ENCODE measurements around the gene ATP6V1B1. TPM values are rescaled to one million over a fixed set of nuclear protein-coding genes. Genes with fewer than 3 reads are reported as not detected.

The ATP6V1B1 gene
- total RNA-seq, 1 experiment from 2014 or later, result not detected

DNA sequence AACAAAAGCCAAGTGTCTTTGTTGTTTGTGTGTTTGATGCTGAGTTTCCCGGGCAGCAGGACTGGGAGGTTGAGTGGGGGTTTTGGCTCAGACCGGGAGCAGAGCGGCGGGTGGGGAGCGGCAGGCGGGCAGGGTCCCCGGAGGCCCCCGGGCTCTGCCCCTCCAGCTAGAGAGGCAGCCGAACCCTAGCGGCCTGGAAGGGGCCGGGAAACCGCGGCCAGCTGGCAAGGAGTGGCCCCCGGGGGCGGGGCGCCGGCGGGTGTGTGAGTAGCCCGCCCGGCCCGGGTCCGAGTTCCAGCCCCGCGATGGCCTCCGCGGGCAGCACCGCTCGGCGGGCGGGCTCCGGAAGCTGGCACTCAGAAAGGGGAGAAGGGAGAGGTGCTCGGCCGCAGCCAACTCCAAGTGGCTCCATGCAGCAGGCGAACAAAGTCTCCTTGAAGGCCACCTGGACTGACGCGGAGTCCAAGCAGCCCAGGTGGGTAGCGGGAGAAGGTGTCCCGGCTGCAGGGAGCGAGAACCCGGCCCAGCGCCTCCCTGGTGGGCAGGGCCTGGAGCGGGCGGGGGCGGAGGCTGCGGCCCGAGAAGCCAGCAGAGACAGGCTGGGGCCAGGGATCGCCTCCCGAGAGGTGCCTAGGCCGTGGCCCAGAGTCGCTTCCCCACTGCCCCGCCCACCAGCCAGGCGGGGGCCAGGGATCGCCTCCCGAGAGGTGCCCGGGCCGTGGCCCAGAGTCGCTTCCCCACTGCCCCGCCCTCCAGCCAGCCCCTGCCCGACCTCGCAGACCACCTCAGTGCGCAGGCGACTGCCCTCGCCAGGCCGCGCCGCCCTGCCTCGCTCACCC is 42.9 kb downstream of the ATP6V1B1 start, which contains the start of gene ANKRD53 (continued):
- TF ChIP-seq, protein P1, sequence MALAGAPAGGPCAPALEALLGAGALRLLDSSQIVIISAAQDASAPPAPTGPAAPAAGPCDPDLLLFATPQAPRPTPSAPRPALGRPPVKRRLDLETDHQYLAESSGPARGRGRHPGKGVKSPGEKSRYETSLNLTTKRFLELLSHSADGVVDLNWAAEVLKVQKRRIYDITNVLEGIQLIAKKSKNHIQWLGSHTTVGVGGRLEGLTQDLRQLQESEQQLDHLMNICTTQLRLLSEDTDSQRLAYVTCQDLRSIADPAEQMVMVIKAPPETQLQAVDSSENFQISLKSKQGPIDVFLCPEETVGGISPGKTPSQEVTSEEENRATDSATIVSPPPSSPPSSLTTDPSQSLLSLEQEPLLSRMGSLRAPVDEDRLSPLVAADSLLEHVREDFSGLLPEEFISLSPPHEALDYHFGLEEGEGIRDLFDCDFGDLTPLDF (CRISPR knock-in tag; IDR thresholded peaks at IDR 0.05), result no peak
- no peak for TF ChIP-seq JUN (CRISPR knock-in tag; IDR thresholded peaks at IDR 0.05)
- TF ChIP-seq ZNF232 (CRISPR knock-in tag; IDR thresholded peaks at IDR 0.05), result no peak; the same call in 1 of the 2 replicates
- TF ChIP-seq GABPB1 (CRISPR knock-in tag; IDR thresholded peaks at IDR 0.05), result no peak
- TF ChIP-seq, protein P2, sequence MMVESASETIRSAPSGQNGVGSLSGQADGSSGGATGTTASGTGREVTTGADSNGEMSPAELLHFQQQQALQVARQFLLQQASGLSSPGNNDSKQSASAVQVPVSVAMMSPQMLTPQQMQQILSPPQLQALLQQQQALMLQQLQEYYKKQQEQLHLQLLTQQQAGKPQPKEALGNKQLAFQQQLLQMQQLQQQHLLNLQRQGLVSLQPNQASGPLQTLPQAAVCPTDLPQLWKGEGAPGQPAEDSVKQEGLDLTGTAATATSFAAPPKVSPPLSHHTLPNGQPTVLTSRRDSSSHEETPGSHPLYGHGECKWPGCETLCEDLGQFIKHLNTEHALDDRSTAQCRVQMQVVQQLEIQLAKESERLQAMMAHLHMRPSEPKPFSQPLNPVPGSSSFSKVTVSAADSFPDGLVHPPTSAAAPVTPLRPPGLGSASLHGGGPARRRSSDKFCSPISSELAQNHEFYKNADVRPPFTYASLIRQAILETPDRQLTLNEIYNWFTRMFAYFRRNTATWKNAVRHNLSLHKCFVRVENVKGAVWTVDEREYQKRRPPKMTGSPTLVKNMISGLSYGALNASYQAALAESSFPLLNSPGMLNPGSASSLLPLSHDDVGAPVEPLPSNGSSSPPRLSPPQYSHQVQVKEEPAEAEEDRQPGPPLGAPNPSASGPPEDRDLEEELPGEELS (CRISPR knock-in tag; IDR thresholded peaks at IDR 0.05), result no peak
- 0 out of 2 replicates have a peak, but pooled peaks have one; percentile 10 for TF ChIP-seq ETV6 (CRISPR knock-in tag; IDR thresholded peaks at IDR 0.05)
- TF ChIP-seq, protein P3, sequence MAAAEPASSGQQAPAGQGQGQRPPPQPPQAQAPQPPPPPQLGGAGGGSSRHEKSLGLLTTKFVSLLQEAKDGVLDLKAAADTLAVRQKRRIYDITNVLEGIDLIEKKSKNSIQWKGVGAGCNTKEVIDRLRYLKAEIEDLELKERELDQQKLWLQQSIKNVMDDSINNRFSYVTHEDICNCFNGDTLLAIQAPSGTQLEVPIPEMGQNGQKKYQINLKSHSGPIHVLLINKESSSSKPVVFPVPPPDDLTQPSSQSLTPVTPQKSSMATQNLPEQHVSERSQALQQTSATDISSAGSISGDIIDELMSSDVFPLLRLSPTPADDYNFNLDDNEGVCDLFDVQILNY (CRISPR knock-in tag; IDR thresholded peaks at IDR 0.05), result 0 out of 2 replicates have a peak, but pooled peaks have one; percentile 8
- TF ChIP-seq NR2C2 (CRISPR knock-in tag; IDR thresholded peaks at IDR 0.05), result no peak
- TF ChIP-seq, protein P4, sequence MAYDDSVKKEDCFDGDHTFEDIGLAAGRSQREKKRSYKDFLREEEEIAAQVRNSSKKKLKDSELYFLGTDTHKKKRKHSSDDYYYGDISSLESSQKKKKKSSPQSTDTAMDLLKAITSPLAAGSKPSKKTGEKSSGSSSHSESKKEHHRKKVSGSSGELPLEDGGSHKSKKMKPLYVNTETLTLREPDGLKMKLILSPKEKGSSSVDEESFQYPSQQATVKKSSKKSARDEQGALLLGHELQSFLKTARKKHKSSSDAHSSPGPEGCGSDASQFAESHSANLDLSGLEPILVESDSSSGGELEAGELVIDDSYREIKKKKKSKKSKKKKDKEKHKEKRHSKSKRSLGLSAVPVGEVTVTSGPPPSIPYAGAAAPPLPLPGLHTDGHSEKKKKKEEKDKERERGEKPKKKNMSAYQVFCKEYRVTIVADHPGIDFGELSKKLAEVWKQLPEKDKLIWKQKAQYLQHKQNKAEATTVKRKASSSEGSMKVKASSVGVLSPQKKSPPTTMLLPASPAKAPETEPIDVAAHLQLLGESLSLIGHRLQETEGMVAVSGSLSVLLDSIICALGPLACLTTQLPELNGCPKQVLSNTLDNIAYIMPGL (CRISPR knock-in tag; IDR thresholded peaks at IDR 0.05), result peak; percentile 36; the same call in 1 of the 2 replicates

DNA sequence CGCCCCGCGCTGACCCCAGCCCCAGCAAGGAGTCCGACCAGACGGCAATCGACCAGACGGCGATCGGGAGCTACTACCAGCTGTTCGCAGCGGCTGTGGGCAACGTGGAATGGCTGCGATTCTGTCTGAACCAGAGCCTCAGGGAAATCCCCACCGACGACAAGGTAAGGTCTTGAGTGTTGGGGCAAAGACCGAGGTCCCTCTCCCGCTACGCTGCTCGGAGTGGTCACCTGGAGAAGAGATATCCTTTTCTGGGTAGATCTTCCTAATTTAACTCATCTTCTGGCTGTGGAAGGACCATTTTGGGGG is 43.4 kb downstream of the ATP6V1B1 start:
- ChIA-PET CTCF (interaction anchor here (0.6 to 4.2 kb wide), 8 partner anchors 14 to 482 kb away, joined by 3 to 33 read pairs (median 7); partner anchors contain the start of gene ADD2), POLR2A (no interaction called here)
- Mint-ChIP-seq H3K4me1 (peaks cover 18% of the 10 kb centered on the region), H3K36me3 (no peaks in the 10 kb centered on the region), H3K9me3 (no peaks in the 10 kb centered on the region), H3K4me3 (peak overlapping the region; percentile 57), H3K27me3 (ENCODE audit: low read depth) (peaks cover 47% of the 10 kb centered on the region), H3K27ac (no peak overlapping the region)
- TF ChIP-seq, protein P5, sequence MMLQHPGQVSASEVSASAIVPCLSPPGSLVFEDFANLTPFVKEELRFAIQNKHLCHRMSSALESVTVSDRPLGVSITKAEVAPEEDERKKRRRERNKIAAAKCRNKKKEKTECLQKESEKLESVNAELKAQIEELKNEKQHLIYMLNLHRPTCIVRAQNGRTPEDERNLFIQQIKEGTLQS (CRISPR knock-in tag; conservative IDR thresholded peaks at IDR 0.05), result no peak
- TF ChIP-seq ZBTB21 (CRISPR knock-in tag; IDR thresholded peaks at IDR 0.05; ENCODE audit: borderline replicate concordance), result no peak
- TF ChIP-seq IRF1 (CRISPR knock-in tag; IDR thresholded peaks at IDR 0.05), result no peak
- TF ChIP-seq MLX (CRISPR knock-in tag; IDR thresholded peaks at IDR 0.05), result no peak
- TF ChIP-seq MXD4 (CRISPR knock-in tag; IDR thresholded peaks at IDR 0.05; ENCODE audit: borderline replicate concordance), result no peak
- TF ChIP-seq, protein P1 (CRISPR knock-in tag; IDR thresholded peaks at IDR 0.05), result no peak
- TF ChIP-seq, protein P6, sequence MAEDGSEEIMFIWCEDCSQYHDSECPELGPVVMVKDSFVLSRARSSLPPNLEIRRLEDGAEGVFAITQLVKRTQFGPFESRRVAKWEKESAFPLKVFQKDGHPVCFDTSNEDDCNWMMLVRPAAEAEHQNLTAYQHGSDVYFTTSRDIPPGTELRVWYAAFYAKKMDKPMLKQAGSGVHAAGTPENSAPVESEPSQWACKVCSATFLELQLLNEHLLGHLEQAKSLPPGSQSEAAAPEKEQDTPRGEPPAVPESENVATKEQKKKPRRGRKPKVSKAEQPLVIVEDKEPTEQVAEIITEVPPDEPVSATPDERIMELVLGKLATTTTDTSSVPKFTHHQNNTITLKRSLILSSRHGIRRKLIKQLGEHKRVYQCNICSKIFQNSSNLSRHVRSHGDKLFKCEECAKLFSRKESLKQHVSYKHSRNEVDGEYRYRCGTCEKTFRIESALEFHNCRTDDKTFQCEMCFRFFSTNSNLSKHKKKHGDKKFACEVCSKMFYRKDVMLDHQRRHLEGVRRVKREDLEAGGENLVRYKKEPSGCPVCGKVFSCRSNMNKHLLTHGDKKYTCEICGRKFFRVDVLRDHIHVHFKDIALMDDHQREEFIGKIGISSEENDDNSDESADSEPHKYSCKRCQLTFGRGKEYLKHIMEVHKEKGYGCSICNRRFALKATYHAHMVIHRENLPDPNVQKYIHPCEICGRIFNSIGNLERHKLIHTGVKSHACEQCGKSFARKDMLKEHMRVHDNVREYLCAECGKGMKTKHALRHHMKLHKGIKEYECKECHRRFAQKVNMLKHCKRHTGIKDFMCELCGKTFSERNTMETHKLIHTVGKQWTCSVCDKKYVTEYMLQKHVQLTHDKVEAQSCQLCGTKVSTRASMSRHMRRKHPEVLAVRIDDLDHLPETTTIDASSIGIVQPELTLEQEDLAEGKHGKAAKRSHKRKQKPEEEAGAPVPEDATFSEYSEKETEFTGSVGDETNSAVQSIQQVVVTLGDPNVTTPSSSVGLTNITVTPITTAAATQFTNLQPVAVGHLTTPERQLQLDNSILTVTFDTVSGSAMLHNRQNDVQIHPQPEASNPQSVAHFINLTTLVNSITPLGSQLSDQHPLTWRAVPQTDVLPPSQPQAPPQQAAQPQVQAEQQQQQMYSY (CRISPR knock-in tag; IDR thresholded peaks at IDR 0.05), result no peak
- TF ChIP-seq USF1 (CRISPR knock-in tag; IDR thresholded peaks at IDR 0.05), result no peak
- TF ChIP-seq GABPB1 (CRISPR knock-in tag; IDR thresholded peaks at IDR 0.05), result no peak
- no peak for ATAC-seq
- no peak for DNase-seq (ENCODE audit: low spot score)
